HEK293 (cell line): ENCODE measurements around the gene NRSN2.

Source experiments
- CTCF ChIA-PET: fragments of 350-600 bp; formaldehyde crosslinking; extraction: SDS; loops from one replicate; lab custom pipeline; 2021; ENCODE audit warnings: antibody characterized with exemption; lab: Yijun Ruan, JAX
- POLR2A ChIA-PET: fragments of 300-600 bp; formaldehyde crosslinking; extraction: SDS; loops from one replicate; lab custom pipeline; 2020; ENCODE audit warnings: antibody characterized with exemption, inconsistent platforms; lab: Yijun Ruan, JAX
- H3K27ac ChIP-seq: fragments of 200-500 bp; sonication (Bioruptor generic); 2 replicates; pipeline ENCODE4 v1.5.1; 2014; ENCODE audit warnings: low read depth, low read length, control low read depth, inconsistent platforms; ENCODE audit errors: extremely low read depth
- H3K36me3 ChIP-seq, 2 experiments: fragments of 200-500 bp in 1 of 2; sonication (Bioruptor generic) in 1 of 2; 1 replicate in 1 of 2; 2 replicates in 1 of 2; pipeline ENCODE4 v1.5.1; 2014 to 2017; ENCODE audit warnings: inconsistent platforms in 2 of 2, low read length in 2 of 2; ENCODE audit not compliant: control insufficient read depth in 2 of 2, insufficient read depth in 1 of 2
- H3K4me1 ChIP-seq: fragments of 200-500 bp; sonication (Bioruptor generic); 2 replicates; pipeline ENCODE4 v1.5.1; 2014; ENCODE audit warnings: mild to moderate bottlenecking, low read length, inconsistent platforms; ENCODE audit not compliant: control insufficient read depth, insufficient read depth
- H3K4me3 ChIP-seq: 2 replicates; pipeline ENCODE4 v1.5.1; 2011; ENCODE audit warnings: low read depth, mild to moderate bottlenecking, control low read depth, low read length, moderate library complexity
- H3K9me3 ChIP-seq: fragments of 200-500 bp; sonication (Bioruptor generic); 2 replicates; pipeline ENCODE4 v1.5.1; 2014; ENCODE audit warnings: low read depth, low read length, inconsistent platforms; ENCODE audit not compliant: control insufficient read depth, insufficient read depth
- KLF8 ChIP-seq: fragments of 450-650 bp; formaldehyde crosslinking; IDR thresholded peaks from 2 replicates; pipeline ENCODE4 v1.5.1; 2016; ENCODE audit warnings: missing biosample characterization, missing genetic modification characterization
- OVOL3 ChIP-seq: fragments of 450-650 bp; formaldehyde crosslinking; IDR thresholded peaks from 2 replicates; pipeline ENCODE4 v1.5.1; 2016; ENCODE audit warnings: missing biosample characterization, missing genetic modification characterization
- PBX3 ChIP-seq: sonication (generic); formaldehyde crosslinking; IDR thresholded peaks from 2 replicates; pipeline ENCODE4 v1.8.1; 2022; ENCODE audit warnings: mild to moderate bottlenecking, moderate library complexity, missing genetic modification reagents
- ZBTB26 ChIP-seq: fragments of 450-650 bp; formaldehyde crosslinking; optimal IDR thresholded peaks from 2 replicates; pipeline ENCODE3; 2016; ENCODE audit warnings: missing biosample characterization, mild to moderate bottlenecking, missing genetic modification characterization
- ZBTB44 ChIP-seq: fragments of 450-650 bp; IDR thresholded peaks from 2 replicates; pipeline ENCODE4 v1.5.1; 2018; ENCODE audit warnings: missing biosample characterization, mild to moderate bottlenecking, missing genetic modification characterization
- ZNF140 ChIP-seq: fragments of 450-650 bp; formaldehyde crosslinking; IDR thresholded peaks from 2 replicates; pipeline ENCODE4 v1.5.1; 2016; ENCODE audit warnings: missing biosample characterization, missing genetic modification characterization
- ZNF174 ChIP-seq: fragments of 450-650 bp; formaldehyde crosslinking; IDR thresholded peaks from 2 replicates; pipeline ENCODE4 v1.5.0; 2017; ENCODE audit warnings: missing biosample characterization, mild to moderate bottlenecking, missing genetic modification characterization
- ZNF19 ChIP-seq: fragments of 450-650 bp; formaldehyde crosslinking; IDR thresholded peaks from 2 replicates; pipeline ENCODE4; 2016; ENCODE audit warnings: missing biosample characterization, missing genetic modification characterization, low read depth
- ZNF24 ChIP-seq: fragments of 450-650 bp; formaldehyde crosslinking; IDR thresholded peaks from 2 replicates; pipeline ENCODE4 v1.5.1; 2016; ENCODE audit warnings: missing biosample characterization, missing genetic modification characterization
- ZNF26 ChIP-seq: fragments of 450-650 bp; formaldehyde crosslinking; IDR thresholded peaks from 2 replicates; pipeline ENCODE4 v1.5.1; 2016; ENCODE audit warnings: missing biosample characterization, missing genetic modification characterization
- ZNF324 ChIP-seq: fragments of 450-650 bp; formaldehyde crosslinking; IDR thresholded peaks from 2 replicates; pipeline ENCODE4 v1.5.1; 2016; ENCODE audit warnings: missing biosample characterization, missing genetic modification characterization
- ZNF335 ChIP-seq: fragments of 450-650 bp; formaldehyde crosslinking; conservative IDR thresholded peaks from 2 replicates; pipeline ENCODE4 v1.5.1; 2016; ENCODE audit warnings: missing biosample characterization, missing genetic modification characterization
- ZNF558 ChIP-seq: fragments of 450-650 bp; formaldehyde crosslinking; IDR thresholded peaks from 2 replicates; pipeline ENCODE4 v1.5.1; 2016; ENCODE audit warnings: missing biosample characterization, missing genetic modification characterization
- ZNF664 ChIP-seq: fragments of 450-650 bp; formaldehyde crosslinking; IDR thresholded peaks from 2 replicates; pipeline ENCODE4 v1.5.1; 2016; ENCODE audit warnings: missing biosample characterization, missing genetic modification characterization
- ZNF777 ChIP-seq: fragments of 450-650 bp; formaldehyde crosslinking; IDR thresholded peaks from 2 replicates; pipeline ENCODE4 v1.5.1; 2017; ENCODE audit warnings: missing biosample characterization, missing genetic modification characterization, borderline replicate concordance
- TF ChIP-seq, protein P1 (sequence below): fragments of 450-650 bp; formaldehyde crosslinking; IDR thresholded peaks from 2 replicates; pipeline ENCODE4 v1.5.1; 2016; ENCODE audit warnings: missing biosample characterization, missing genetic modification characterization, borderline replicate concordance
- TF ChIP-seq, protein P2 (sequence below): fragments of 450-650 bp; formaldehyde crosslinking; IDR thresholded peaks from 2 replicates; pipeline ENCODE4 v1.5.1; 2016; ENCODE audit warnings: missing biosample characterization, missing genetic modification characterization
- TF ChIP-seq, protein P3 (sequence below): fragments of 450-650 bp; formaldehyde crosslinking; IDR thresholded peaks from 2 replicates; pipeline ENCODE4 v1.5.1; 2016; ENCODE audit warnings: missing biosample characterization, missing genetic modification characterization

Gene NRSN2

DNA sequence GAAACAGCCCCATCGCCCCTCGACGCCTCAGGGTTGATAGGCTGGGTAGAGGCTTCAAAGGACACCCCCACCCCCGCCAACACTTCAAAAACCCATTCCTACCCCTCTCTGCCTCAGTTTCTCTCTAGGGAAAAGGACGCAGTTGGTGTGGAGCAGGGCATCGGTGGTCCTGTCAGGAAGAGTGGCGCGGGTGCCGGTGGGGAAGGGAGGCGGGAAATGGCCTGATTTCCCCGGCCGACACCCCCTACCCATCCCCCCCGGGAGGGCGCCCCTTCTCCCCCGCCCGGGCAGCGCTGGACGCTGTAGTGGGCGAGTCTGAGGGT is 367 bp downstream of the NRSN2 start:
- Histone ChIP-seq H3K4me1 (peaks cover 10% of the 10 kb centered on the region), H3K27ac (peak overlapping the region; percentile 90), H3K9me3 (no peaks in the 10 kb centered on the region), H3K36me3 (peaks cover 12 to 20% of the 10 kb centered on the region in 2 experiments; a peak in 2 of 3 replicates), H3K4me3 (peak overlapping the region; percentile 50)
- ChIA-PET POLR2A (interaction anchor here (0.5 to 2.9 kb wide), 26 partner anchors 9 to 392 kb away, joined by 3 to 23 read pairs (median 4); partner anchors contain the start of genes CSNK2A1, RBCK1, SOX12 and TRIB3), CTCF (interaction anchor here (0.6 to 2.9 kb wide), 3 partner anchors 17 to 315 kb away, joined by 3 to 26 read pairs (median 3); partner anchors contain the start of gene SOX12)
- TF ChIP-seq ZNF335 (tag by site-specific recombination) (peak; percentile 64), KLF8 (tag by site-specific recombination) (no peak), ZNF174 (tag by site-specific recombination) (no peak), ZNF777 (tag by site-specific recombination) (0 out of 2 replicates have a peak, but pooled peaks have one; percentile 25), PBX3 (0 out of 2 replicates have a peak, but pooled peaks have one; percentile 25)
- TF ChIP-seq, protein P1, sequence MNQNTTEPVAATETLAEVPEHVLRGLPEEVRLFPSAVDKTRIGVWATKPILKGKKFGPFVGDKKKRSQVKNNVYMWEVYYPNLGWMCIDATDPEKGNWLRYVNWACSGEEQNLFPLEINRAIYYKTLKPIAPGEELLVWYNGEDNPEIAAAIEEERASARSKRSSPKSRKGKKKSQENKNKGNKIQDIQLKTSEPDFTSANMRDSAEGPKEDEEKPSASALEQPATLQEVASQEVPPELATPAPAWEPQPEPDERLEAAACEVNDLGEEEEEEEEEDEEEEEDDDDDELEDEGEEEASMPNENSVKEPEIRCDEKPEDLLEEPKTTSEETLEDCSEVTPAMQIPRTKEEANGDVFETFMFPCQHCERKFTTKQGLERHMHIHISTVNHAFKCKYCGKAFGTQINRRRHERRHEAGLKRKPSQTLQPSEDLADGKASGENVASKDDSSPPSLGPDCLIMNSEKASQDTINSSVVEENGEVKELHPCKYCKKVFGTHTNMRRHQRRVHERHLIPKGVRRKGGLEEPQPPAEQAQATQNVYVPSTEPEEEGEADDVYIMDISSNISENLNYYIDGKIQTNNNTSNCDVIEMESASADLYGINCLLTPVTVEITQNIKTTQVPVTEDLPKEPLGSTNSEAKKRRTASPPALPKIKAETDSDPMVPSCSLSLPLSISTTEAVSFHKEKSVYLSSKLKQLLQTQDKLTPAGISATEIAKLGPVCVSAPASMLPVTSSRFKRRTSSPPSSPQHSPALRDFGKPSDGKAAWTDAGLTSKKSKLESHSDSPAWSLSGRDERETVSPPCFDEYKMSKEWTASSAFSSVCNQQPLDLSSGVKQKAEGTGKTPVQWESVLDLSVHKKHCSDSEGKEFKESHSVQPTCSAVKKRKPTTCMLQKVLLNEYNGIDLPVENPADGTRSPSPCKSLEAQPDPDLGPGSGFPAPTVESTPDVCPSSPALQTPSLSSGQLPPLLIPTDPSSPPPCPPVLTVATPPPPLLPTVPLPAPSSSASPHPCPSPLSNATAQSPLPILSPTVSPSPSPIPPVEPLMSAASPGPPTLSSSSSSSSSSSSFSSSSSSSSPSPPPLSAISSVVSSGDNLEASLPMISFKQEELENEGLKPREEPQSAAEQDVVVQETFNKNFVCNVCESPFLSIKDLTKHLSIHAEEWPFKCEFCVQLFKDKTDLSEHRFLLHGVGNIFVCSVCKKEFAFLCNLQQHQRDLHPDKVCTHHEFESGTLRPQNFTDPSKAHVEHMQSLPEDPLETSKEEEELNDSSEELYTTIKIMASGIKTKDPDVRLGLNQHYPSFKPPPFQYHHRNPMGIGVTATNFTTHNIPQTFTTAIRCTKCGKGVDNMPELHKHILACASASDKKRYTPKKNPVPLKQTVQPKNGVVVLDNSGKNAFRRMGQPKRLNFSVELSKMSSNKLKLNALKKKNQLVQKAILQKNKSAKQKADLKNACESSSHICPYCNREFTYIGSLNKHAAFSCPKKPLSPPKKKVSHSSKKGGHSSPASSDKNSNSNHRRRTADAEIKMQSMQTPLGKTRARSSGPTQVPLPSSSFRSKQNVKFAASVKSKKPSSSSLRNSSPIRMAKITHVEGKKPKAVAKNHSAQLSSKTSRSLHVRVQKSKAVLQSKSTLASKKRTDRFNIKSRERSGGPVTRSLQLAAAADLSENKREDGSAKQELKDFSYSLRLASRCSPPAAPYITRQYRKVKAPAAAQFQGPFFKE (tag by site-specific recombination): no peak

- POLR2A ChIA-PET: interaction anchor here (0.5 to 2.9 kb wide), 26 partner anchors 8 to 391 kb away, joined by 3 to 23 read pairs (median 4); partner anchors contain the start of genes CSNK2A1, RBCK1, SOX12 and TRIB3
- no peaks in the 10 kb centered on the region for H3K9me3 ChIP-seq
- peak overlapping the region; percentile 50 for H3K4me3 ChIP-seq
- H3K4me1 ChIP-seq: peaks cover 10% of the 10 kb centered on the region
- peak overlapping the region; percentile 90 for H3K27ac ChIP-seq
- CTCF ChIA-PET: interaction anchor here (0.6 to 0.7 kb wide), 2 partner anchors 23 to 315 kb away, joined by 3 read pairs; partner anchors contain the start of gene SOX12
- H3K36me3 ChIP-seq: peaks cover 12 to 20% of the 10 kb centered on the region in 2 experiments; a peak in 2 of 3 replicates
- TF ChIP-seq OVOL3 (tag by site-specific recombination) (no peak), ZNF558 (tag by site-specific recombination) (no peak), ZNF19 (no peak), ZNF324 (tag by site-specific recombination) (no peak), ZNF664 (no peak), ZNF26 (tag by site-specific recombination) (no peak), ZNF140 (no peak), ZBTB44 (tag by site-specific recombination) (no peak), ZBTB26 (tag by site-specific recombination) (peak; percentile 63), ZNF24 (peak; percentile 76; the same call in 1 of the 2 replicates)
- TF ChIP-seq, protein P2, sequence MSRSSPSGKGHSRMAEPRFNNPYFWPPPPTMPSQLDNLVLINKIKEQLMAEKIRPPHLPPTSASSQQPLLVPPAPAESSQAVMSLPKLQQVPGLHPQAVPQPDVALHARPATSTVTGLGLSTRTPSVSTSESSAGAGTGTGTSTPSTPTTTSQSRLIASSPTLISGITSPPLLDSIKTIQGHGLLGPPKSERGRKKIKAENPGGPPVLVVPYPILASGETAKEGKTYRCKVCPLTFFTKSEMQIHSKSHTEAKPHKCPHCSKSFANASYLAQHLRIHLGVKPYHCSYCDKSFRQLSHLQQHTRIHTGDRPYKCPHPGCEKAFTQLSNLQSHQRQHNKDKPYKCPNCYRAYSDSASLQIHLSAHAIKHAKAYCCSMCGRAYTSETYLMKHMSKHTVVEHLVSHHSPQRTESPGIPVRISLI (tag by site-specific recombination): no peak
- TF ChIP-seq, protein P3, sequence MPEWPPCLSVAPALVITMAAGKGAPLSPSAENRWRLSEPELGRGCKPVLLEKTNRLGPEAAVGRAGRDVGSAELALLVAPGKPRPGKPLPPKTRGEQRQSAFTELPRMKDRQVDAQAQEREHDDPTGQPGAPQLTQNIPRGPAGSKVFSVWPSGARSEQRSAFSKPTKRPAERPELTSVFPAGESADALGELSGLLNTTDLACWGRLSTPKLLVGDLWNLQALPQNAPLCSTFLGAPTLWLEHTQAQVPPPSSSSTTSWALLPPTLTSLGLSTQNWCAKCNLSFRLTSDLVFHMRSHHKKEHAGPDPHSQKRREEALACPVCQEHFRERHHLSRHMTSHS: no peak
Measured at GRCh38 chr20:347640-348484, 951 bp downstream of the NRSN2 start.
